ENCODE results near the gene LEP.
"Not testable (repeated sequence)": the region's sequence is repeated elsewhere in the genome, so short reads cannot be mapped to it uniquely, and the experiment has no call there.

LEP gene

DNA sequence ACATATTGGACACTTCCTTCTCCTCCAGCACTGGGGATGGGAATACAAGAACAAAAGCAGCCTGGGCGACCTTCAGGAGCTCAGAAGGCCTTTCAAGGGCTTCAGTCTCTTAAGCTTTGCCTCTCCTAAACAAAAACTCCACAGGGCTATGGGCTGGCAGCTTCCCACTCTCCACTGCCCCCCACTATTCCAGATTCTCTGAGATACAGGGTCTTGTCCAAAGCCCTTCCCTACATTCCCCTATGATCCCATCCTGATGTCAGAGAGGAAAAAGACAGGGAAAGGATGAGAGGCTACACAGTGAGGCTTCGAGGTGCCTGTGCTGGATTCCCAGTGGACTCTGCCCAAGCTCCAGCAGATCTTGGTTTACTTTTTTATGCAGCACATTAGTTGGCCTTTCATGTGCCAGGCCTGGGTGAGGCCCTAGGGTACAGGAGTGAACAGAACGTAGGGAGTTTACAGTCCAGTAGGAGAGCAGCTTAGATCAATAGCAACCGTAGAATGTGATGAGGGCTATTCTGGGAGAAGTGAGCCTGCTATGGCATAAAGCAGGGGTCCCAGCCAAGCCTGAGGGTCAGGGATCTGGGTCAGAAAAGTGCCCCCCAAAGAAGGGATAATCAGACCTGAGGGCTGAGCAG, 33.3 kb downstream of the LEP start:
- DNase-seq (ENCODE audit: low read depth in 2 of 2), result no peak

GRCh38 chr7:128274884-128275603, 34.0 kb downstream of the LEP start:
- DNase-seq (ENCODE audit: low read depth in 2 of 2), result no peak

DNA sequence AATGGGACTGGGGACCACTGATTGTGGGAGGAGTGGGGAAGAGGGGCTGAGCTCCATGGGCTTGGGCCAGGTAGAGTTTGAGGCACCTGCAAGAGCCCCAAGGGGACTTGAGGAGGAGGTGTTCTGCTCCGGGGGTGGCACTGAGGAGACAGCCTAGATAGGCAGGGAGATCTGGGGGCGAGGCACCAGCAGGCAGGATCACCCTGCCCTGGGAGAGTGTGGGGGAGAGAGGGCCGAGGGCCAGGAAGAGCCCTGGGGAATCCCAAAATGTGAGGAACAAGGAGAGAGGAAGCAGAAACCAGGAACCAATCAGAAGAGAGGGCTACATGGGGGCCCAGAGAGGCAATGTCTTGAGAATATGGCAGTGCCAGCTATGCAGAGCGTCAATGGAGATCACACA, 34.6 kb downstream of the LEP start:
- no peak for DNase-seq (ENCODE audit: low read depth in 2 of 2)

GRCh38 chr7:128278366-128278765, 37.3 kb downstream of the LEP start:
- DNase-seq (ENCODE audit: low read depth in 2 of 2), result no peak

- no peak for DNase-seq (ENCODE audit: low read depth in 2 of 2)
These were observed 38.1 kb downstream of the LEP start for GRCh38 chr7:128279124-128279713.

DNA sequence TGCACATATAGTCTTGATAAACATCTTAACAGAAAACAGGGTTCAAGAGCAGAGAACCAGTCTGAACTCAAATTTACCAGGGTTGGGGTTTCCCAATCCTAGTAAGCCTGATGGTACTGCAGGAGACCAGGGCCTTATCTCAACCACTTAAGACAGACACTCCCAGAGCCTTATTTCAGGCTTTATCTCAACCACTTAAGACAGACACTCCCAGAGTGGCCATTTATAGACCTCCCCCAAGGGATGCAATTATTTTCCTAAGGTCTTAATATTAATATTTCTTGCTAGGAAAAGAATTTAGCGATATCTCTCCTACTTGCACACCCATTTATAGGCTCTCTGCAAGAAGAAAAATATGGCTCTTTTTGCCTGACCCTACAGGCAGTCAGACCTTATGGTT, 39.4 kb downstream of the LEP start:
- DNase-seq (ENCODE audit: low read depth in 2 of 2), result not testable (repeated sequence)

- no peak for DNase-seq (ENCODE audit: low read depth in 2 of 2)
These were observed 40.7 kb downstream of the LEP start for GRCh38 chr7:128281605-128282380.

DNA sequence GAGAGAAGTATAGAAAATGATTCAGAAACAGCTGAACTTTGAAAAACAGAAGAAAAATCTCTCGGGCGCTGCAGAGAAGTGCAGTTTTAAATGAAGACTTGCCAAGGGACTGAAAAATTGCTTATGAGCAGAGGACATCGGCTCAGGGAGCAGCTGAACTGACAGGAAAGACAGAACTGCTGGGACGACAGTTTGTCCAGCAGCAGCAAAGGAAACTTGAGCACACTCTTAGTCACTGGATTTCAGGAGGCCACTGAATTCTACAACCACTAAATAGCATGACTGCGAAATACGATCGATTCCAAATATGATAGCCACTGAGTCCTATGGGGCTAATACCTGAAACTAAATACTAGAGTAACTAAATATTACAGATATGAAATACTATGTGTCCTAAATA, 43.0 kb downstream of the LEP start:
- no peak for DNase-seq (ENCODE audit: low read depth in 2 of 2)

DNA sequence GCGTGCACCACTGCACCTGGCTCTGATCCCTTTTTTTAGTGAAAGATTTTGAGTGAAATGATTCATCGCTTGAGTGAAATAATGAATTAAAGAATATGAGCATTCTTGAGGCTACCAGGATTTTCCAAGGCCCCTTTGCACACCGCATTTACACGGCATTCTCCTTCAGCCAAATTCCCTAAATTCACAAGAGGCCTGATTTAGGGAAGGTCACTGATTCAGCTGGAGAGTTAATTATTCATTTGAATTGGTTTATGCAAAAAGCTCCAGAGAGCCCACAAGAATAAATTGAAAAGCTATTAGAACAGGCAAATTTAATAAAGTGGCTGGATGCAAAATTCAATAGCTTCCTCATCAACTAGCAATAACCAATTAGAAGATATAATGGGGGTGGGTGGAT, 46.5 kb downstream of the LEP start:
- DNase-seq (ENCODE audit: low read depth in 2 of 2), result no peak

DNA sequence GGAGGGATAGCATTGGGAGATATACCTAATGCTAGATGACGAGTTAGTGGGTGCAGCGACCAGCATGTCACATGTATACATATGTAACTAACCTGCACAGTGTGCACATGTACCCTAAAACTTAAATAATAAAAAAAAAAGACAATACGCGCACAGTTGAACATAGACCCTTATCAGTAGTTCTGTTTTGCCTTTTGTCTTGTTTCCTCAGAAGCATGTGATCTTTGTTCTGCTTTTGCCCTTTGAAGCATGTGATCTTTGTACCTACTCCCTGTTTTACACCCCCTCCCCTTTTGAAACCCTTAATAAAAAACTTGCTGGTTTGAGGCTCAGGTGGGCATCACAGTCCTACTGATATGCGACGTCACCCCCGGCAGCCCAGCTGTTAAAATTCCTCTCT, 56.9 kb downstream of the LEP start:
- not testable (repeated sequence) for DNase-seq (ENCODE audit: low read depth in 2 of 2)

GRCh38 chr7:128299109-128299607, 58.1 kb downstream of the LEP start:
- no peak for DNase-seq (ENCODE audit: low read depth in 2 of 2)

DNA sequence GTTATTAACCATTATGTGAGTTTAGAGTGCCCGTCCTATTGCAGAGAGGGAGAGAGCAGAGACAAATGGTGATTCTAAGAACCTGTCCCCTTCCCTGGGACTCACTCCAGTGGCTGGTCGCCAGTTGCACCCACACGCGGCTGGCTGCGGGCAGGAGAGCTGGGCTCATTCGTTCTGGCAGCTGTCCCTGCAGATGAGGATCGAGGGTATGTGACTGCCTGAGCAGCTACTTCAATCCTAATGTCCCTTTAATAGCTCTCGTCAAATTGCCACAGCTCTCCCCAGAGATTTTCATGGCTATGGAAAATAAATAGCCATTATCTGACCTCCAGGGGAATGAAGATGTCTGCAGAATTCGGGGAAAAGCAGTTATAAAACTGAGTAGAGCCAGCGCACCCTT, 61.1 kb downstream of the LEP start:
- no peak for DNase-seq (ENCODE audit: low read depth in 2 of 2)

GRCh38 chr7:128303133-128303532, 62.1 kb downstream of the LEP start:
- no peak for DNase-seq (ENCODE audit: low read depth in 2 of 2)

- DNase-seq (ENCODE audit: low read depth in 2 of 2), result no peak
These were observed 62.6 kb downstream of the LEP start for GRCh38 chr7:128303643-128304042.

GRCh38 chr7:128304212-128304611, 63.1 kb downstream of the LEP start:
- DNase-seq (ENCODE audit: low read depth in 2 of 2), result no peak

GRCh38 chr7:128307061-128307460, 66.0 kb downstream of the LEP start:
- no peak for DNase-seq (ENCODE audit: low read depth in 2 of 2)

Measured in stimulated activated CD8-positive, alpha-beta memory T cell treated with anti-CD3 and anti-CD28 coated beads, Interleukin-7, amount 100 ng/mL, for 1 hour (primary cell).